Body of pancreas (tissue), 4 donors: ENCODE results near the gene TIMM23B. TPM values are rescaled to one million over a fixed set of nuclear protein-coding genes. Genes with fewer than 3 reads are reported as not detected.
A peak's percentile ranks its signal among the peaks of the same experiment; 100 is the strongest.
"Not testable (repeated sequence)": the region's sequence is repeated elsewhere in the genome, so short reads cannot be mapped to it uniquely, and the experiment has no call there.

Experiments
- ATAC-seq: fragments of 150-250 bp; one replicate; pipeline ENCODE4 v1.9.1; 2016
- DNase-seq, 4 donors: peaks; one replicate each; pipeline ENCODE4 v3.0.0-alpha.2; 2019
- H3K27ac ChIP-seq, 4 donors: fragments of 200-600 bp; sonication (generic); 1 replicate in 3 of 4; 2 replicates in 1 of 4; pipeline versions ENCODE4 v1.5.1 to v1.6.1; 2016 to 2019; ENCODE audit warnings: mild to moderate bottlenecking in 1 of 4, mixed read lengths in 1 of 4, moderate library complexity in 1 of 4
- H3K27me3 ChIP-seq, 2 donors: fragments of 200-600 bp; sonication (generic); one replicate each; pipeline ENCODE4 v1.6.0; 2016; ENCODE audit warnings: mild to moderate bottlenecking in 1 of 2
- H3K36me3 ChIP-seq, 2 donors: fragments of 200-600 bp; sonication (generic); replicated peaks in 1 of 2; 2 replicates each; pipeline ENCODE4 v1.5.1; 2016; ENCODE audit warnings: low read depth in 2 of 2; ENCODE audit not compliant: insufficient read depth in 1 of 2
- H3K4me1 ChIP-seq: fragments of 200-600 bp; sonication (generic); one replicate; pipeline ENCODE4 v1.6.0; 2016
- H3K4me3 ChIP-seq, 2 donors: fragments of 200-600 bp; sonication (generic); 1 replicate in 1 of 2; 2 replicates in 1 of 2; pipeline ENCODE4 v1.5.1; 2016 to 2019
- H3K9me3 ChIP-seq, 3 donors: fragments of 200-600 bp; sonication (generic); 1 replicate in 2 of 3; 2 replicates in 1 of 3; pipeline ENCODE4 v1.5.1; 2016
- CTCF ChIP-seq, 7 experiments: fragments of 450-650 bp in 4 of 7; fragments of 200-600 bp in 3 of 7; sonication (generic) in 3 of 7; IDR thresholded peaks; one replicate each; pipeline ENCODE4 v1.5.1; 2016 to 2019; ENCODE audit warnings: antibody characterized with exemption in 7 of 7
- POLR2A ChIP-seq, 3 donors: fragments of 450-650 bp; IDR thresholded peaks; one replicate each; pipeline ENCODE4 v1.6.1; 2016; ENCODE audit warnings: antibody characterized with exemption in 3 of 3, mild to moderate bottlenecking in 2 of 3
- WGBS, 2 donors: methylation state at CpG; one replicate each; pipeline ENCODE4 v1.1.5; 2017; 5-methylcytosine and 5-hydroxymethylcytosine counted together
- intact Hi-C: fragments of 100-400 bp; cut with DNase I; formaldehyde crosslinking; loops from one replicate; pipeline ENCODE4 v1.15.1; 2023
- total RNA-seq, 2 donors: library from RNA; depleted of rRNA; stranded (reverse); fragments of >200 nt; gene quantifications; one replicate each; pipeline ENCODE4 v1.1.0, GENCODE V29; 2016

TIMM23B gene
- 10 to 100 TPM; 25.9 to 37.6 TPM for total RNA-seq

GRCh38 chr10:49941447-49942338 is at the start of gene TIMM23B, which contains the start of gene PARG:
TSS of gene TIMM23B (plus strand) at chr10:49942053. CDS start at chr10:49942195, 142 bp downstream.
TSS of gene PARG (minus strand) at chr10:49942027. CDS start at chr10:49941725, 302 bp downstream.
- peak within 1 kb of the TSS; percentile 84 to 98 for H3K4me3 ChIP-seq
- H3K27me3 ChIP-seq, H3K36me3 ChIP-seq, H3K9me3 ChIP-seq, intact Hi-C loops: not testable (repeated sequence)
- ATAC-seq (peak; percentile 94), DNase-seq (peak; percentile 67 to 86 (median 74))
- H3K4me1 ChIP-seq = peaks cover 20% of the 10 kb centered on the region
- 0 to 1% methylated on average over 27 to 79 of the region's 81 CpGs for WGBS, 2 donors
- peak within 1 kb of the TSS; percentile 32 to 74 (median 58) for H3K27ac ChIP-seq
- peak in 1 of 7 experiments; percentile 12 for TF ChIP-seq CTCF (IDR thresholded peaks at IDR 0.05)
- peak in 2 of 3 donors; percentile 67 to 68 for TF ChIP-seq POLR2A (IDR thresholded peaks at IDR 0.05)

- H3K27me3 ChIP-seq, H3K4me1 ChIP-seq, H3K9me3 ChIP-seq, intact Hi-C loops, H3K27ac ChIP-seq, H3K4me3 ChIP-seq, ATAC-seq, DNase-seq, H3K36me3 ChIP-seq: not testable (repeated sequence)
- 100% methylated on average over 1 of the region's 2 CpGs for WGBS, 2 donors
Observed at GRCh38 chr10:49899999-49900398, 41.9 kb upstream of the TIMM23B start.

- ATAC-seq, H3K9me3 ChIP-seq, DNase-seq, H3K4me1 ChIP-seq, H3K36me3 ChIP-seq, H3K4me3 ChIP-seq, H3K27me3 ChIP-seq, intact Hi-C loops, H3K27ac ChIP-seq: not testable (repeated sequence)
- WGBS, 2 donors = 94 to 97% methylated on average over 2 to 3 of the region's 3 CpGs
Observed at GRCh38 chr10:49900406-49900805, 41.4 kb upstream of the TIMM23B start.

GRCh38 chr10:49903829-49904228 is 38.0 kb upstream of the TIMM23B start:
- intact Hi-C loops, H3K27me3 ChIP-seq, H3K9me3 ChIP-seq, H3K36me3 ChIP-seq, H3K4me1 ChIP-seq, H3K27ac ChIP-seq, DNase-seq, ATAC-seq, H3K4me3 ChIP-seq: not testable (repeated sequence)
- WGBS, 2 donors = 80 to 87% methylated on average over 3 of the region's 3 CpGs

- H3K36me3 ChIP-seq, H3K9me3 ChIP-seq, intact Hi-C loops, H3K4me3 ChIP-seq, H3K27ac ChIP-seq, DNase-seq, H3K4me1 ChIP-seq, ATAC-seq, H3K27me3 ChIP-seq: not testable (repeated sequence)
- WGBS, 2 donors = 48 to 59% methylated on average over 4 of the region's 4 CpGs
Observed at GRCh38 chr10:49908290-49909080, 33.4 kb upstream of the TIMM23B start.

- H3K4me1 ChIP-seq, H3K4me3 ChIP-seq, intact Hi-C loops, H3K9me3 ChIP-seq, ATAC-seq, H3K27me3 ChIP-seq, H3K36me3 ChIP-seq, DNase-seq, H3K27ac ChIP-seq: not testable (repeated sequence)
- WGBS, 2 donors = no CpG with 5 or more reads among the region's 1 CpG
Observed at GRCh38 chr10:49910295-49910694, 31.6 kb upstream of the TIMM23B start.

GRCh38 chr10:49916451-49916850 is 25.4 kb upstream of the TIMM23B start:
- H3K27me3 ChIP-seq, ATAC-seq, H3K27ac ChIP-seq, H3K36me3 ChIP-seq, H3K4me3 ChIP-seq, DNase-seq, intact Hi-C loops, H3K4me1 ChIP-seq, H3K9me3 ChIP-seq: not testable (repeated sequence)

GRCh38 chr10:49917927-49918326 is 23.9 kb upstream of the TIMM23B start:
- H3K9me3 ChIP-seq, intact Hi-C loops, H3K4me1 ChIP-seq, DNase-seq, ATAC-seq, H3K4me3 ChIP-seq, H3K27ac ChIP-seq, H3K27me3 ChIP-seq, H3K36me3 ChIP-seq: not testable (repeated sequence)

- ATAC-seq, DNase-seq, H3K27ac ChIP-seq, intact Hi-C loops, H3K27me3 ChIP-seq, H3K9me3 ChIP-seq, H3K36me3 ChIP-seq, H3K4me1 ChIP-seq, H3K4me3 ChIP-seq: not testable (repeated sequence)
- 73 to 78% methylated on average over 4 of the region's 4 CpGs for WGBS, 2 donors
Observed at GRCh38 chr10:49922041-49922440, 19.8 kb upstream of the TIMM23B start.

GRCh38 chr10:49923572-49923971 is 18.3 kb upstream of the TIMM23B start:
- H3K4me3 ChIP-seq, H3K36me3 ChIP-seq, DNase-seq, H3K9me3 ChIP-seq, H3K4me1 ChIP-seq, ATAC-seq, H3K27me3 ChIP-seq, intact Hi-C loops, H3K27ac ChIP-seq: not testable (repeated sequence)
- WGBS, 2 donors = 94 to 98% methylated on average over 2 to 4 of the region's 4 CpGs
